BE2C (cell line): Measurements from ENCODE around the gene CLEC7A.
A peak's percentile ranks its signal among the peaks of the same experiment; 100 is the strongest.

Experiments used
- DNase-seq: peaks from one replicate; pipeline ENCODE4 v3.0.0-alpha.2; 2020
- H3K27me3 ChIP-seq: fragments of 250-450 bp; sonication (Bioruptor Pico); 2 replicates; pipeline ENCODE4 v1.5.1; 2020; ENCODE audit warnings: mild to moderate bottlenecking
- H3K36me3 ChIP-seq: fragments of 250-450 bp; sonication (Bioruptor Pico); 2 replicates; pipeline ENCODE4 v1.5.1; 2020; ENCODE audit warnings: mild to moderate bottlenecking
- H3K4me1 ChIP-seq: fragments of 250-450 bp; sonication (Bioruptor Pico); 2 replicates; pipeline ENCODE4 v1.5.1; 2020
- H3K4me3 ChIP-seq: 2 replicates; pipeline ENCODE4 v1.5.1; 2011; ENCODE audit warnings: low read depth, low read length
- H3K9me3 ChIP-seq: fragments of 250-450 bp; sonication (Bioruptor Pico); 2 replicates; pipeline ENCODE4 v1.5.1; 2020
- CTCF ChIP-seq: IDR thresholded peaks from 2 replicates; pipeline ENCODE4 v1.5.1; 2012; ENCODE audit warnings: mild to moderate bottlenecking, low read depth, low read length

The CLEC7A gene

GRCh38 chr12:10160617-10161385 lies 30.8 kb upstream of the CLEC7A start:
- no peaks in the 10 kb centered on the region for H3K9me3 ChIP-seq
- no peaks in the 10 kb centered on the region for H3K36me3 ChIP-seq
- H3K4me1 ChIP-seq, result no peaks in the 10 kb centered on the region
- no peak overlapping the region for H3K4me3 ChIP-seq
- peaks cover 11% of the 10 kb centered on the region; the same call in 1 of the 2 replicates for H3K27me3 ChIP-seq
- no peak for DNase-seq
- no peak for TF ChIP-seq CTCF

- DNase-seq, result no peak
- no peaks in the 10 kb centered on the region for H3K4me1 ChIP-seq
- H3K4me3 ChIP-seq, result no peak overlapping the region
- H3K9me3 ChIP-seq, result no peaks in the 10 kb centered on the region
- H3K27me3 ChIP-seq, result peaks cover 13% of the 10 kb centered on the region
- no peak for TF ChIP-seq CTCF
- no peaks in the 10 kb centered on the region for H3K36me3 ChIP-seq
Observed at GRCh38 chr12:10159280-10159679, 29.3 kb upstream of the CLEC7A start.

GRCh38 chr12:10158406-10158805 lies 28.4 kb upstream of the CLEC7A start:
- TF ChIP-seq CTCF, result no peak
- no peak overlapping the region for H3K4me3 ChIP-seq
- H3K36me3 ChIP-seq, result no peaks in the 10 kb centered on the region
- peaks cover 15% of the 10 kb centered on the region for H3K27me3 ChIP-seq
- no peaks in the 10 kb centered on the region for H3K9me3 ChIP-seq
- no peak for DNase-seq
- H3K4me1 ChIP-seq, result no peaks in the 10 kb centered on the region

GRCh38 chr12:10155966-10156365 lies 26.0 kb upstream of the CLEC7A start:
- H3K9me3 ChIP-seq, result no peaks in the 10 kb centered on the region
- DNase-seq, result no peak
- H3K27me3 ChIP-seq, result peaks cover 16% of the 10 kb centered on the region
- no peak for TF ChIP-seq CTCF
- no peaks in the 10 kb centered on the region for H3K36me3 ChIP-seq
- no peak overlapping the region for H3K4me3 ChIP-seq
- H3K4me1 ChIP-seq, result no peaks in the 10 kb centered on the region

GRCh38 chr12:10154145-10154496 lies 24.1 kb upstream of the CLEC7A start:
- no peak for TF ChIP-seq CTCF
- H3K36me3 ChIP-seq, result no peaks in the 10 kb centered on the region
- H3K4me3 ChIP-seq, result no peak overlapping the region; the same call in 1 of the 2 replicates
- no peaks in the 10 kb centered on the region for H3K9me3 ChIP-seq
- H3K4me1 ChIP-seq, result no peaks in the 10 kb centered on the region
- H3K27me3 ChIP-seq, result peaks cover 11% of the 10 kb centered on the region
- no peak for DNase-seq

- peak; percentile 73 for TF ChIP-seq CTCF
- H3K4me1 ChIP-seq, result no peaks in the 10 kb centered on the region
Observed at GRCh38 chr12:10153271-10154144, 23.5 kb upstream of the CLEC7A start.

More at GRCh38 chr12:10153271-10154144, 23.5 kb upstream of the CLEC7A start:
- Histone ChIP-seq H3K4me3 (peak overlapping the region; percentile 63), H3K27me3 (peaks cover 11% of the 10 kb centered on the region), H3K9me3 (no peaks in the 10 kb centered on the region), H3K36me3 (no peaks in the 10 kb centered on the region)
- peak; percentile 54 for DNase-seq
